Fibroblast of pulmonary artery (primary cell): Measurements from ENCODE around the gene ZSCAN10.

Experiments used
- DNase-seq: peaks from one replicate; pipeline ENCODE4 v3.0.0-alpha.2; 2010; ENCODE audit warnings: low read depth
- H3K4me3 ChIP-seq: replicated peaks from 2 replicates; pipeline ENCODE4 v1.5.1; 2011; ENCODE audit warnings: low read depth, mild to moderate bottlenecking, control low read depth, low read length, moderate library complexity
- CTCF ChIP-seq: IDR thresholded peaks from 2 replicates; pipeline ENCODE4 v1.5.1; 2011; ENCODE audit warnings: mild to moderate bottlenecking, control low read depth, low read length, inconsistent platforms; ENCODE audit errors: missing control alignments

Gene ZSCAN10

GRCh38 chr16:3106205-3106928, 7.3 kb upstream of the ZSCAN10 start:
- no peak for TF ChIP-seq CTCF
- DNase-seq, result peak; percentile 88
- peak overlapping the region; percentile 66 for H3K4me3 ChIP-seq

GRCh38 chr16:3101841-3102470, 2.9 kb upstream of the ZSCAN10 start:
- DNase-seq, result peak; percentile 25
- TF ChIP-seq CTCF, result no peak
- no peak overlapping the region for H3K4me3 ChIP-seq

- H3K4me3 ChIP-seq, result no peak overlapping the region
- peak; percentile 40 for DNase-seq
- TF ChIP-seq CTCF, result peak; percentile 58
Measured at GRCh38 chr16:3101018-3101840, 2.1 kb upstream of the ZSCAN10 start.

- peak; percentile 87 for DNase-seq
- peak overlapping the region; percentile 13 for H3K4me3 ChIP-seq
- TF ChIP-seq CTCF, result no peak
Measured at GRCh38 chr16:3099732-3100499, 822 bp upstream of the ZSCAN10 start.

GRCh38 chr16:3099395-3099731, 269 bp upstream of the ZSCAN10 start:
- no peak overlapping the region for H3K4me3 ChIP-seq
- no peak for DNase-seq
- TF ChIP-seq CTCF, result no peak

- no peak overlapping the region for H3K4me3 ChIP-seq
- no peak for TF ChIP-seq CTCF
- no peak for DNase-seq
Measured at GRCh38 chr16:3097266-3097665, 1.8 kb downstream of the ZSCAN10 start.
